ENCODE data around the gene RNF217.

The RNF217 gene

GRCh38 chr6:125009578-125009977, 47.3 kb downstream of the RNF217 start:
- Histone ChIP-seq H3K9me3 (ENCODE audit: control insufficient read depth in 2 of 2, low read length in 2 of 2) (no peaks in the 10 kb centered on the region), H3K27ac (ENCODE audit: low read depth in 2 of 2, low read length in 2 of 2) (no peak overlapping the region), H3K36me3 (ENCODE audit: control insufficient read depth in 2 of 2, insufficient read depth in 2 of 2, low read length in 2 of 2) (no peaks in the 10 kb centered on the region), H3K27me3 (ENCODE audit: control insufficient read depth in 2 of 2, insufficient read depth in 2 of 2, low read length in 2 of 2) (no peaks in the 10 kb centered on the region), H3K4me3 (ENCODE audit: low read length in 2 of 2) (no peak overlapping the region), H3K9ac (ENCODE audit: low read depth in 1 of 2, low read length in 2 of 2) (no peak overlapping the region), H3K4me1 (ENCODE audit: control insufficient read depth in 2 of 2, insufficient read depth in 2 of 2, low read length in 2 of 2) (peaks cover 0 to 9% of the 10 kb centered on the region in 2 donors)

- peaks cover 0 to 2% of the 10 kb centered on the region in 2 donors for H3K4me1 ChIP-seq (ENCODE audit: control insufficient read depth in 2 of 2, insufficient read depth in 2 of 2, low read length in 2 of 2)
- H3K9me3 ChIP-seq (ENCODE audit: control insufficient read depth in 2 of 2, low read length in 2 of 2), result no peaks in the 10 kb centered on the region
- H3K4me3 ChIP-seq (ENCODE audit: low read length in 2 of 2), result no peak overlapping the region
- no peak overlapping the region for H3K9ac ChIP-seq (ENCODE audit: low read depth in 1 of 2, low read length in 2 of 2)
- no peaks in the 10 kb centered on the region for H3K36me3 ChIP-seq (ENCODE audit: control insufficient read depth in 2 of 2, insufficient read depth in 2 of 2, low read length in 2 of 2)
- no peaks in the 10 kb centered on the region for H3K27me3 ChIP-seq (ENCODE audit: control insufficient read depth in 2 of 2, insufficient read depth in 2 of 2, low read length in 2 of 2)
- H3K27ac ChIP-seq (ENCODE audit: low read depth in 2 of 2, low read length in 2 of 2), result no peak overlapping the region
Observed at GRCh38 chr6:125013938-125014660, 51.9 kb downstream of the RNF217 start.

GRCh38 chr6:125014661-125014957, 52.4 kb downstream of the RNF217 start:
- H3K4me1 ChIP-seq (ENCODE audit: control insufficient read depth in 2 of 2, insufficient read depth in 2 of 2, low read length in 2 of 2), result no peaks in the 10 kb centered on the region
- H3K27me3 ChIP-seq (ENCODE audit: control insufficient read depth in 2 of 2, insufficient read depth in 2 of 2, low read length in 2 of 2), result no peaks in the 10 kb centered on the region
- no peak overlapping the region for H3K9ac ChIP-seq (ENCODE audit: low read depth in 1 of 2, low read length in 2 of 2)
- no peak overlapping the region for H3K27ac ChIP-seq (ENCODE audit: low read depth in 2 of 2, low read length in 2 of 2)
- no peak overlapping the region for H3K4me3 ChIP-seq (ENCODE audit: low read length in 2 of 2)
- H3K36me3 ChIP-seq (ENCODE audit: control insufficient read depth in 2 of 2, insufficient read depth in 2 of 2, low read length in 2 of 2), result no peaks in the 10 kb centered on the region
- no peaks in the 10 kb centered on the region for H3K9me3 ChIP-seq (ENCODE audit: control insufficient read depth in 2 of 2, low read length in 2 of 2)

- H3K9ac ChIP-seq (ENCODE audit: low read depth in 1 of 2, low read length in 2 of 2), result no peak overlapping the region
Observed at GRCh38 chr6:125015152-125015551, 52.9 kb downstream of the RNF217 start.

GRCh38 chr6:125018136-125018535, 55.9 kb downstream of the RNF217 start:
- Histone ChIP-seq H3K27ac (ENCODE audit: low read depth in 2 of 2, low read length in 2 of 2) (no peak overlapping the region), H3K36me3 (ENCODE audit: control insufficient read depth in 2 of 2, insufficient read depth in 2 of 2, low read length in 2 of 2) (no peaks in the 10 kb centered on the region), H3K4me3 (ENCODE audit: low read length in 2 of 2) (no peak overlapping the region), H3K4me1 (ENCODE audit: control insufficient read depth in 2 of 2, insufficient read depth in 2 of 2, low read length in 2 of 2) (no peaks in the 10 kb centered on the region), H3K9me3 (ENCODE audit: control insufficient read depth in 2 of 2, low read length in 2 of 2) (no peaks in the 10 kb centered on the region), H3K9ac (ENCODE audit: low read depth in 1 of 2, low read length in 2 of 2) (no peak overlapping the region), H3K27me3 (ENCODE audit: control insufficient read depth in 2 of 2, insufficient read depth in 2 of 2, low read length in 2 of 2) (no peaks in the 10 kb centered on the region)

More at GRCh38 chr6:125015152-125015551, 52.9 kb downstream of the RNF217 start:
- no peaks in the 10 kb centered on the region for H3K36me3 ChIP-seq (ENCODE audit: control insufficient read depth in 2 of 2, insufficient read depth in 2 of 2, low read length in 2 of 2)
- no peaks in the 10 kb centered on the region for H3K27me3 ChIP-seq (ENCODE audit: control insufficient read depth in 2 of 2, insufficient read depth in 2 of 2, low read length in 2 of 2)
- H3K9me3 ChIP-seq (ENCODE audit: control insufficient read depth in 2 of 2, low read length in 2 of 2), result no peaks in the 10 kb centered on the region
- H3K27ac ChIP-seq (ENCODE audit: low read depth in 2 of 2, low read length in 2 of 2), result no peak overlapping the region
- H3K4me3 ChIP-seq (ENCODE audit: low read length in 2 of 2), result no peak overlapping the region
- H3K4me1 ChIP-seq (ENCODE audit: control insufficient read depth in 2 of 2, insufficient read depth in 2 of 2, low read length in 2 of 2), result no peaks in the 10 kb centered on the region

GRCh38 chr6:125019281-125019680, 57.0 kb downstream of the RNF217 start:
- H3K4me3 ChIP-seq (ENCODE audit: low read length in 2 of 2), result no peak overlapping the region
- no peaks in the 10 kb centered on the region for H3K4me1 ChIP-seq (ENCODE audit: control insufficient read depth in 2 of 2, insufficient read depth in 2 of 2, low read length in 2 of 2)
- H3K9ac ChIP-seq (ENCODE audit: low read depth in 1 of 2, low read length in 2 of 2), result no peak overlapping the region
- H3K27ac ChIP-seq (ENCODE audit: low read depth in 2 of 2, low read length in 2 of 2), result no peak overlapping the region
- H3K27me3 ChIP-seq (ENCODE audit: control insufficient read depth in 2 of 2, insufficient read depth in 2 of 2, low read length in 2 of 2), result no peaks in the 10 kb centered on the region
- no peaks in the 10 kb centered on the region for H3K36me3 ChIP-seq (ENCODE audit: control insufficient read depth in 2 of 2, insufficient read depth in 2 of 2, low read length in 2 of 2)
- H3K9me3 ChIP-seq (ENCODE audit: control insufficient read depth in 2 of 2, low read length in 2 of 2), result no peaks in the 10 kb centered on the region

- H3K4me3 ChIP-seq (ENCODE audit: low read length in 2 of 2), result no peak overlapping the region
- H3K9me3 ChIP-seq (ENCODE audit: control insufficient read depth in 2 of 2, low read length in 2 of 2), result no peaks in the 10 kb centered on the region
- no peaks in the 10 kb centered on the region for H3K36me3 ChIP-seq (ENCODE audit: control insufficient read depth in 2 of 2, insufficient read depth in 2 of 2, low read length in 2 of 2)
- H3K9ac ChIP-seq (ENCODE audit: low read depth in 1 of 2, low read length in 2 of 2), result no peak overlapping the region
- no peaks in the 10 kb centered on the region for H3K4me1 ChIP-seq (ENCODE audit: control insufficient read depth in 2 of 2, insufficient read depth in 2 of 2, low read length in 2 of 2)
- H3K27me3 ChIP-seq (ENCODE audit: control insufficient read depth in 2 of 2, insufficient read depth in 2 of 2, low read length in 2 of 2), result no peaks in the 10 kb centered on the region
- no peak overlapping the region for H3K27ac ChIP-seq (ENCODE audit: low read depth in 2 of 2, low read length in 2 of 2)
Observed at GRCh38 chr6:125019918-125020317, 57.7 kb downstream of the RNF217 start.

GRCh38 chr6:125020385-125020784, 58.1 kb downstream of the RNF217 start:
- no peaks in the 10 kb centered on the region for H3K36me3 ChIP-seq (ENCODE audit: control insufficient read depth in 2 of 2, insufficient read depth in 2 of 2, low read length in 2 of 2)
- no peak overlapping the region for H3K4me3 ChIP-seq (ENCODE audit: low read length in 2 of 2)
- H3K9ac ChIP-seq (ENCODE audit: low read depth in 1 of 2, low read length in 2 of 2), result no peak overlapping the region
- no peak overlapping the region for H3K27ac ChIP-seq (ENCODE audit: low read depth in 2 of 2, low read length in 2 of 2)
- no peaks in the 10 kb centered on the region for H3K4me1 ChIP-seq (ENCODE audit: control insufficient read depth in 2 of 2, insufficient read depth in 2 of 2, low read length in 2 of 2)
- no peaks in the 10 kb centered on the region for H3K9me3 ChIP-seq (ENCODE audit: control insufficient read depth in 2 of 2, low read length in 2 of 2)
- H3K27me3 ChIP-seq (ENCODE audit: control insufficient read depth in 2 of 2, insufficient read depth in 2 of 2, low read length in 2 of 2), result no peaks in the 10 kb centered on the region

GRCh38 chr6:125022391-125022989, 60.3 kb downstream of the RNF217 start:
- Histone ChIP-seq H3K36me3 (ENCODE audit: control insufficient read depth in 2 of 2, insufficient read depth in 2 of 2, low read length in 2 of 2) (no peaks in the 10 kb centered on the region), H3K9ac (ENCODE audit: low read depth in 1 of 2, low read length in 2 of 2) (no peak overlapping the region)

GRCh38 chr6:125025164-125025854, 63.1 kb downstream of the RNF217 start:
- Histone ChIP-seq H3K27me3 (ENCODE audit: control insufficient read depth in 2 of 2, insufficient read depth in 2 of 2, low read length in 2 of 2) (no peaks in the 10 kb centered on the region), H3K27ac (ENCODE audit: low read depth in 2 of 2, low read length in 2 of 2) (no peak overlapping the region), H3K9ac (ENCODE audit: low read depth in 1 of 2, low read length in 2 of 2) (no peak overlapping the region), H3K4me3 (ENCODE audit: low read length in 2 of 2) (no peak overlapping the region), H3K4me1 (ENCODE audit: control insufficient read depth in 2 of 2, insufficient read depth in 2 of 2, low read length in 2 of 2) (no peaks in the 10 kb centered on the region), H3K36me3 (ENCODE audit: control insufficient read depth in 2 of 2, insufficient read depth in 2 of 2, low read length in 2 of 2) (no peaks in the 10 kb centered on the region), H3K9me3 (ENCODE audit: control insufficient read depth in 2 of 2, low read length in 2 of 2) (no peaks in the 10 kb centered on the region)

More at GRCh38 chr6:125022391-125022989, 60.3 kb downstream of the RNF217 start:
- Histone ChIP-seq H3K4me3 (ENCODE audit: low read length in 2 of 2) (no peak overlapping the region), H3K4me1 (ENCODE audit: control insufficient read depth in 2 of 2, insufficient read depth in 2 of 2, low read length in 2 of 2) (no peaks in the 10 kb centered on the region), H3K27ac (ENCODE audit: low read depth in 2 of 2, low read length in 2 of 2) (no peak overlapping the region), H3K9me3 (ENCODE audit: control insufficient read depth in 2 of 2, low read length in 2 of 2) (no peaks in the 10 kb centered on the region), H3K27me3 (ENCODE audit: control insufficient read depth in 2 of 2, insufficient read depth in 2 of 2, low read length in 2 of 2) (no peaks in the 10 kb centered on the region)

Measured in mucosa of rectum (tissue), 2 donors.